Smooth muscle cell of bladder (primary cell): ENCODE measurements around the gene SIK3. TPM values are rescaled to one million over a fixed set of nuclear protein-coding genes. Genes with fewer than 3 reads are reported as not detected.

Experiments
- total RNA-seq: library from RNA; depleted of rRNA; stranded (reverse); fragments of >200 nt; gene quantifications from 2 replicates; pipeline ENCODE4 v1.2.3, GENCODE V29; 2014

The SIK3 gene
- total RNA-seq = 9.0 and 13.2 TPM in 2 replicates

DNA sequence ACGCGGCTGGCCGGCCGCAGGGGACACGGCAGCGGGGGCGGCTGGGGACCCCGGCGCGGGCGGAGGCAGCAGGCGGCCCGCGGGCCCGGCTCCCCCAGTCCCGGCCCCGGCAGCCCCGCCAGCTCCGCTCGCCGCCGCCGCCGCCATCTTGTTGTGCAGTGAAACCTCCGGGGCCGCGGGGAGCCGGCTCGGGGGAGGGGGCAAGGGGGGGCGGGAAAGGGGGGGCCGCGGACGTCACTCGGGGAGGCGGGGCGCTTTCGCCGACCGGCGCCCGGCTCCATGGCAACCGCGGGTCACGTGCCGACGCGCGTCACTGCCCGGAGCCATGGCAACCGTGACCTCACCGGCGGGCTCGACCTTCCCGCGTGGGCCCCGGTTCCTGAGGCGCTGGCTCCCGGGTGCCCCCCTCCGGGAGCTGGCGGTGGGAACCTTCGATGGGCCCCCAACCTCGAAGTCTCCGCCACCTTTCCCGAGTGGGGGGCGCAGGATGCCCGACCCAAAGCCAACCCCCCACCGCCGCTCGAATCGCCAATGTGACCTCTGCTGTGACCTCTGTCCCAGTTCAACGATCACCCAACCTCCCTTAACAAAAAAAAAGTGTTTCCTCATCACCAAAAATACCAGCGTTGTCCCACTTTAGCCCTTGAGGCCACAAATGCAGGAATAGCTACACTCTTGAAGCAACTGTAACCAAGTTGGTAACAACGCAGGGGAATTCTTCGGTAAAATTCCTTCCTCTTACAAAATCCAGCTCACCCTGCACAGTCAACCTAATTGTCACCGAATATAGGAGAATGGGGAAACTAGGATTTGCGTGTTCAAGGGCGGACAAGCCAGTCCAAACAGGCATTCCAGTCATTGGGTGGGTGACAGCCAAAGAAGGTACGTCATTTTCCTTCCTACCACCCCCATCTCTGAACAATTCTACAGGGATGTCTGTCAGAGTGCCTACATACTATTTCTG lies at the start of gene SIK3:
TSS of gene SIK3 (minus strand) at position 160 of the 964 bp plus-strand sequence. CDS start at position 147, 13 bp downstream.

DNA sequence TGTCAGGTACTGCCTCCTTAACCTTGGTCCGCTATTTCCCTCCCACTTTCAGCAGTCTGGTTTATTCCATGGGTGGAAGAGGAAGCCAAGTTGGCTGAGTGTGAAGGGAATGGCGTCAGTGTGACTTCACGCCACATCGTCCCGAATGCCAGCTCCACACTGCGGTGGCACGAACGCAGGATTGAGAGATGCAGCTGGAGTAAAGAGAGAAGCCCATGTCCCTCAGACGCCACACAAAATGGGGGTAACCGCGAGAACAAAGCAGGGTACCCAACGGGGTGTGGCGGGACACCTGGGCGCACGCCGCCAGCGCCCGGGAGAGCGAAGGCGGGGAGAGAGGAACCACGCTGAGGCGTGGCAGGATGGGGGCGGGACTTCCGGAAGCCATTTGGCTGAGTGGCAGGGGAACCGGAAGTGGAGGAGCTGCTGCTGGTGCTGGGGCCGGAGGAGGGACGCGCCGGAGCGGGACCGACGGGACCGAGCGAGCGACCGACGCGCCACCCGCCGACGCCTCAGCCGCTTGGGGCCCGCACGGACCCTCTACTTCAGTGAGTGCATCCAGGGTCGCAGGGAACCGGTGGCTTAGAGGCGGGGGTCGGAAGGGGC lies 45.7 kb upstream of the SIK3 start, which contains the start of gene PAFAH1B2:
TSS of gene PAFAH1B2 (plus strand) at position 417 of the 606 bp plus-strand sequence. CDS start 8,161 bp downstream, outside the sequence.

DNA sequence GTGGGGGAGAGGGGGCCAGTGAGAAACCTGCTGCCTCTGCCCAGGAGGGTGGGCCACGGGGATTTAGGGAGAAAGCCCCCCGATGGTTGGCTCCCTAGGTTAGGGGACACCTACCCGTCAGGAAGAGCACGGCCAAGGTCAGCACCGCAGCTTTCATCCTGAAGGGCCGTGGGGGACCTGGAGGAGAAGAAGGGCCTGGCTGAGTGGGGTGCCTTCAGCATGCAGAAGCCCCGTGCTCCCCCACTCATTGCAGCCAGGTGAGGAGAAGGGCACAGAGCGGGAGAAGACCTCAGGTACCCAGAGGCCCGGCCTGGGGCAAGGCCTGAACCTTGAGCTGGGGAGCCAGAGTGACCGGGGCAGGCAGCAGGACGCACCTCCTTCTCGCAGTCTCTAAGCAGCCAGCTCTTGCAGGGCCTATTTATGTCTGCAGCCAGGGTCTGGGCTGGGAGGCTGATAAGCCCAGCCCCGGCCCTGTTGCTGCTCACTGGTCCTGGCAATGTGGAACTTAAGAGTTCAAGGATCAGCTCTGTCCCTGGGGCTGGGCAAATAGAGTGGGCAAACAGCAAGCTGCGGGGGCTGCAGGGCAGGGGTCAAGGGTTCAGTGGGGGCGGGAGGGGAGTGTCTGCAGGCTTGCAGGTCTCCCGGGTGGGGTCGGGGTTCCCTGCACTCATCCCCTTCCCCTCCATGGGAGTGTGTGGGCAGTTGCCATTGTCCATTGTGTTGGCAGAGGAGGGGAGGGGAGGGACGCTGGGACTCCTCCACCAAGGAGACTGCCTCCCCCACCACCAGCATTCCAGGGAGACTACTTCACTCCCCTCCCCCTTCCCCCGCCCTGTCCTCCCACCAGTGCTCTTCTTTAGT lies 260.8 kb downstream of the SIK3 start, which contains the start of gene APOA1:
TSS of gene APOA1 (minus strand) at position 392 of the 861 bp plus-strand sequence. CDS start at position 157, 235 bp downstream.

DNA sequence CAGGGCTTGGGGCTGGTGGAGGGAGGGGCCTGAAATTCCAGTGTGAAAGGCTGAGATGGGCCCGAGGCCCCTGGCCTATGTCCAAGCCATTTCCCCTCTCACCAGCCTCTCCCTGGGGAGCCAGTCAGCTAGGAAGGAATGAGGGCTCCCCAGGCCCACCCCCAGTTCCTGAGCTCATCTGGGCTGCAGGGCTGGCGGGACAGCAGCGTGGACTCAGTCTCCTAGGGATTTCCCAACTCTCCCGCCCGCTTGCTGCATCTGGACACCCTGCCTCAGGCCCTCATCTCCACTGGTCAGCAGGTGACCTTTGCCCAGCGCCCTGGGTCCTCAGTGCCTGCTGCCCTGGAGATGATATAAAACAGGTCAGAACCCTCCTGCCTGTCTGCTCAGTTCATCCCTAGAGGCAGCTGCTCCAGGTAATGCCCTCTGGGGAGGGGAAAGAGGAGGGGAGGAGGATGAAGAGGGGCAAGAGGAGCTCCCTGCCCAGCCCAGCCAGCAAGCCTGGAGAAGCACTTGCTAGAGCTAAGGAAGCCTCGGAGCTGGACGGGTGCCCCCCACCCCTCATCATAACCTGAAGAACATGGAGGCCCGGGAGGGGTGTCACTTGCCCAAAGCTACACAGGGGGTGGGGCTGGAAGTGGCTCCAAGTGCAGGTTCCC lies 268.6 kb downstream of the SIK3 start, which contains the start of gene APOC3:
TSS of gene APOC3 (plus strand) at position 383 of the 659 bp plus-strand sequence. CDS start 676 bp downstream, outside the sequence.

DNA sequence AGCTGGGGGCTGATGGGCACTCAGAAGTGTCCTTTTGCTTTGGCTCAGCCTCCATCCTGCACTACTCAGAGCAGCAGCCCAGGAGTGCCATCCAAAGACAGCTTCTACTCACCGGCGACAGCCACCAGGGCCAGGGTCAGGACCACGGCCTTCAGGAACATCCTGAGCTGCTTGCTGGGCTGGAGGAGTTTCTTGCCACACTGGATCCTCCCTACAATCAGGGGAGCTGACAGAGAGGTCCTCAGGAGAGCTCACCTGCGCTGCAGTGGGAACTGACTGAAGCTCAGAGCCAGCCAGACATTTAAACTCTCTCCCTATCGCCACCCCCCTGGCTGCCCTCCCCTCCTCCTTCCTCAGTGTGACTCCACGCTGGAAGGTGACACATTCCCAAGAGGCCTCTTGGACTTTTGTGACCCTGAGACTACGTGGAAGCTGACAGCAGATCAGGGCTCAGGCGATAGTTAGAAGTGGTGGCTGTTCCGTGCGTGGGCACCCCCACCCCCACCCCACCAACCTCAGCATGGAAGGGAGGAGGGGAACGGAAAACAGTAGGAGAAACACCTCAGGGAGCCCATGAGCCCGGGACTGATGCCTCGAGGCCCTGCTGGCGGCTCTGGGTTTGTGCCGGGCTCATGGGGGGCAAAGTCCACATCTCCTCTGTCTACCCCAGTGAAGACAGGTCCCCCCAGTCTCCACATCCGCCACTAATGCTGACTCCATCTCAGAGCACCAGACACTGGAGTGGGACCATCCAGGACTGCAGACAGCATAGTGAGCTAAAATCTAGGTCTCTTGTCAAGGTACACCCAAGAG lies 275.0 kb downstream of the SIK3 start, which contains the start of gene APOA4:
TSS of gene APOA4 (minus strand) at position 274 of the 813 bp plus-strand sequence. CDS start at position 161, 113 bp downstream.

Other genes starting within 250 kb of the SIK3 start
- 111 and 136 TPM in 2 replicates for gene PAFAH1B2, start 45.9 kb upstream of the SIK3 start, total RNA-seq
- 21.3 and 25.2 TPM in 2 replicates for gene SIDT2, start 80.3 kb upstream of the SIK3 start, total RNA-seq
- gene TAGLN, start 100.9 kb upstream of the SIK3 start, total RNA-seq = 275 and 541 TPM in 2 replicates
- 30.7 and 41.4 TPM in 2 replicates for gene PCSK7, start 133.6 kb upstream of the SIK3 start, total RNA-seq
- 6.7 and 7.9 TPM in 2 replicates for gene RNF214, start 134.2 kb upstream of the SIK3 start, total RNA-seq
- gene BACE1-AS, start 192.9 kb upstream of the SIK3 start, total RNA-seq = 1.6 and 1.9 TPM in 2 replicates
- gene BACE1, start 217.8 kb upstream of the SIK3 start, total RNA-seq = 18.1 and 24.4 TPM in 2 replicates
- gene CEP164, start 229.4 kb upstream of the SIK3 start, total RNA-seq = 26.2 and 27.4 TPM in 2 replicates